Measurements from ENCODE around the gene TRIP10.

GRCh38 chr19:6730941-6731670 is 8.4 kb upstream of the TRIP10 start:
- TF ChIP-seq ZNF274 (IDR thresholded peaks at IDR 0.05; ENCODE audit: low read depth, low read length) (no peak), YY1 (IDR thresholded peaks at IDR 0.05; ENCODE audit: insufficient read depth, insufficient read length) (no peak), SUZ12 (IDR thresholded peaks at IDR 0.05; ENCODE audit: extremely low read depth, insufficient read depth, insufficient read length) (no peak)
